Thoracic aorta (tissue), 2 donors: ENCODE results near the gene PPP1R12B. TPM values are rescaled to one million over a fixed set of nuclear protein-coding genes. Genes with fewer than 3 reads are reported as not detected.

Source experiments
- ATAC-seq: fragments of 150-250 bp; one replicate; pipeline ENCODE4 v1.8.0; 2017; ENCODE audit warnings: low read depth; ENCODE audit not compliant: insufficient number of reproducible peaks, low FRiP score
- DNase-seq: peaks from one replicate; pipeline ENCODE4 v3.0.0-alpha.2; 2020; ENCODE audit warnings: low spot score
- H3K27ac ChIP-seq, 2 donors: fragments of 200-600 bp; sonication (generic); 1 replicate in 1 of 2; 2 replicates in 1 of 2; pipeline ENCODE4 v1.5.1; 2016; ENCODE audit warnings: mild to moderate bottlenecking in 2 of 2, moderate library complexity in 2 of 2
- H3K27me3 ChIP-seq: fragments of 200-600 bp; sonication (generic); replicated peaks from 2 replicates; pipeline ENCODE4 v1.6.0; 2016; ENCODE audit warnings: mild to moderate bottlenecking; ENCODE audit not compliant: insufficient read depth
- H3K36me3 ChIP-seq: fragments of 200-600 bp; sonication (generic); one replicate; pipeline ENCODE4 v1.5.1; 2016
- H3K4me1 ChIP-seq, 2 donors: fragments of 200-600 bp; sonication (generic); 1 replicate in 1 of 2; 2 replicates in 1 of 2; pipeline versions ENCODE4 v1.5.1 to v1.6.0; 2016; ENCODE audit warnings: low read depth in 2 of 2, mild to moderate bottlenecking in 1 of 2; ENCODE audit not compliant: control insufficient read depth in 1 of 2
- H3K4me3 ChIP-seq: fragments of 200-600 bp; sonication (generic); 2 replicates; pipeline ENCODE4 v1.5.1; 2016; ENCODE audit warnings: mild to moderate bottlenecking
- H3K9me3 ChIP-seq: fragments of 200-600 bp; sonication (generic); 2 replicates; pipeline ENCODE4 v1.5.1; 2016
- total RNA-seq, 2 donors: library from RNA; depleted of rRNA; stranded (reverse); fragments of >200 nt; gene quantifications; one replicate each; pipeline versions ENCODE4 v1.1.0 to v1.2.3, GENCODE V29; 2016
- TF ChIP-seq, protein P1 (sequence below): fragments of 200-600 bp; sonication (generic); IDR thresholded peaks from one replicate; pipeline ENCODE4 v1.5.1; 2019; ENCODE audit warnings: antibody characterized with exemption

PPP1R12B gene, protein sequence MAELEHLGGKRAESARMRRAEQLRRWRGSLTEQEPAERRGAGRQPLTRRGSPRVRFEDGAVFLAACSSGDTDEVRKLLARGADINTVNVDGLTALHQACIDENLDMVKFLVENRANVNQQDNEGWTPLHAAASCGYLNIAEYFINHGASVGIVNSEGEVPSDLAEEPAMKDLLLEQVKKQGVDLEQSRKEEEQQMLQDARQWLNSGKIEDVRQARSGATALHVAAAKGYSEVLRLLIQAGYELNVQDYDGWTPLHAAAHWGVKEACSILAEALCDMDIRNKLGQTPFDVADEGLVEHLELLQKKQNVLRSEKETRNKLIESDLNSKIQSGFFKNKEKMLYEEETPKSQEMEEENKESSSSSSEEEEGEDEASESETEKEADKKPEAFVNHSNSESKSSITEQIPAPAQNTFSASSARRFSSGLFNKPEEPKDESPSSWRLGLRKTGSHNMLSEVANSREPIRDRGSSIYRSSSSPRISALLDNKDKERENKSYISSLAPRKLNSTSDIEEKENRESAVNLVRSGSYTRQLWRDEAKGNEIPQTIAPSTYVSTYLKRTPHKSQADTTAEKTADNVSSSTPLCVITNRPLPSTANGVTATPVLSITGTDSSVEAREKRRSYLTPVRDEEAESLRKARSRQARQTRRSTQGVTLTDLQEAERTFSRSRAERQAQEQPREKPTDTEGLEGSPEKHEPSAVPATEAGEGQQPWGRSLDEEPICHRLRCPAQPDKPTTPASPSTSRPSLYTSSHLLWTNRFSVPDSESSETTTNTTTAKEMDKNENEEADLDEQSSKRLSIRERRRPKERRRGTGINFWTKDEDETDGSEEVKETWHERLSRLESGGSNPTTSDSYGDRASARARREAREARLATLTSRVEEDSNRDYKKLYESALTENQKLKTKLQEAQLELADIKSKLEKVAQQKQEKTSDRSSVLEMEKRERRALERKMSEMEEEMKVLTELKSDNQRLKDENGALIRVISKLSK
- total RNA-seq = 100 to 1,000 TPM; 573 to 677 TPM

DNA sequence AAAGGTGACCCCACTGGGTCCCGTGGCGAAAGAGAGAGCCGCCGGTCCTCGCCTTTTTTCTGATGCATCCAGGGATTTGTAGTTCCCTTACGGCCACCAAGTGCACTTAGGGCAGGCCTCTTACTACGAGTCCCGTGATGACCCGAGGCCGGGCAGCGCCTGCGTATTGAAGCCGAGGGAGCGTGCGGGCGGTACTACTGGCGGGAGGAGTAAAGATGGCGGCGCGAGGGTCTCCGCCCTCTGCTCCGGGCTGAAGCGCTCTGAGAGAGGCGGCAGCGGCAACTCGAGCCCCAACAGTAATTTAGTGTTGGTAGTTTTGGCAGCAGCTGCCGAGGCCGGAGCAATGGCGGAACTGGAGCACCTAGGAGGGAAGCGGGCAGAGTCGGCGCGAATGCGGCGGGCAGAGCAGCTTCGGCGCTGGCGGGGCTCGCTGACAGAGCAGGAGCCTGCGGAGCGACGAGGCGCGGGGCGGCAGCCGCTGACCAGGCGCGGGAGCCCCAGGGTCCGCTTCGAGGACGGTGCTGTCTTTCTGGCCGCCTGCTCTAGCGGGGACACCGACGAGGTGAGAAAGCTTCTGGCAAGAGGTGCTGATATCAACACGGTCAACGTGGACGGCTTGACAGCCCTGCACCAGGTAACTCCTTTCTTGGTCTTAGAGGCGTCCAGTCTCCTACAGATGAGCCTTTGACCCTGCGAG is at the start of gene PPP1R12B:
Gene PPP1R12B, plus strand, starts transcription at position 191 of the 697 bp plus-strand sequence. Its CDS starts 153 bp downstream, at position 344.
- no peaks in the 10 kb centered on the region for H3K36me3 ChIP-seq
- DNase-seq (peak; percentile 98), ATAC-seq (peak; percentile 99)
- peak within 1 kb of the TSS; percentile 86 for H3K4me3 ChIP-seq
- no peaks in the 10 kb centered on the region for H3K27me3 ChIP-seq
- H3K27ac ChIP-seq = peak within 1 kb of the TSS; percentile 78 to 79
- H3K4me1 ChIP-seq = peaks cover 10 to 17% of the 10 kb centered on the region in 2 donors
- TF ChIP-seq, protein P1, sequence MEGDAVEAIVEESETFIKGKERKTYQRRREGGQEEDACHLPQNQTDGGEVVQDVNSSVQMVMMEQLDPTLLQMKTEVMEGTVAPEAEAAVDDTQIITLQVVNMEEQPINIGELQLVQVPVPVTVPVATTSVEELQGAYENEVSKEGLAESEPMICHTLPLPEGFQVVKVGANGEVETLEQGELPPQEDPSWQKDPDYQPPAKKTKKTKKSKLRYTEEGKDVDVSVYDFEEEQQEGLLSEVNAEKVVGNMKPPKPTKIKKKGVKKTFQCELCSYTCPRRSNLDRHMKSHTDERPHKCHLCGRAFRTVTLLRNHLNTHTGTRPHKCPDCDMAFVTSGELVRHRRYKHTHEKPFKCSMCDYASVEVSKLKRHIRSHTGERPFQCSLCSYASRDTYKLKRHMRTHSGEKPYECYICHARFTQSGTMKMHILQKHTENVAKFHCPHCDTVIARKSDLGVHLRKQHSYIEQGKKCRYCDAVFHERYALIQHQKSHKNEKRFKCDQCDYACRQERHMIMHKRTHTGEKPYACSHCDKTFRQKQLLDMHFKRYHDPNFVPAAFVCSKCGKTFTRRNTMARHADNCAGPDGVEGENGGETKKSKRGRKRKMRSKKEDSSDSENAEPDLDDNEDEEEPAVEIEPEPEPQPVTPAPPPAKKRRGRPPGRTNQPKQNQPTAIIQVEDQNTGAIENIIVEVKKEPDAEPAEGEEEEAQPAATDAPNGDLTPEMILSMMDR = no peak
- no peaks in the 10 kb centered on the region for H3K9me3 ChIP-seq

DNA sequence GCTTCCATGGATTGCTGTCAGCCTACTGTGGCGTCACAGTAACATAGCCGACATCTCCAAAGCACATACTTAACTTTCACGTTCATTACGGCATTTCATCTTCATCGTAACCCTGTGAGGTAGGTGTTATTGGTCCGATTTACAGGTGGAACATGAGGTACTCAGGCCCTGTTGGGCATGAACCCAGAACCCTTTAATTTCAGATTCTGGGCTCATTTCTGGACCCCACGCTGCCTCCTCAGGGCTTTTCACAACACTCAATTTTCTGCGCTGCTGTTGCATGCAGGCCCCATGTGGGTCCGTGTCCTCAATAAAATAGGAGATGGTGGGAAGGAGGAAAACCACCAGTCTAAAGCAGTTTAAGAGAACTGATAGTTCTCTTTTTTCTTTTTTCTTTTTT is 46.3 kb upstream of the PPP1R12B start:
- H3K36me3 ChIP-seq = peaks cover 52% of the 10 kb centered on the region
- TF ChIP-seq, protein P1 = no peak
- ATAC-seq = no peak
- H3K27ac ChIP-seq = no peak overlapping the region
- no peaks in the 10 kb centered on the region for H3K9me3 ChIP-seq
- H3K27me3 ChIP-seq = no peaks in the 10 kb centered on the region
- no peak for DNase-seq
- peaks cover 9 to 26% of the 10 kb centered on the region in 2 donors for H3K4me1 ChIP-seq
- H3K4me3 ChIP-seq = no peak overlapping the region

DNA sequence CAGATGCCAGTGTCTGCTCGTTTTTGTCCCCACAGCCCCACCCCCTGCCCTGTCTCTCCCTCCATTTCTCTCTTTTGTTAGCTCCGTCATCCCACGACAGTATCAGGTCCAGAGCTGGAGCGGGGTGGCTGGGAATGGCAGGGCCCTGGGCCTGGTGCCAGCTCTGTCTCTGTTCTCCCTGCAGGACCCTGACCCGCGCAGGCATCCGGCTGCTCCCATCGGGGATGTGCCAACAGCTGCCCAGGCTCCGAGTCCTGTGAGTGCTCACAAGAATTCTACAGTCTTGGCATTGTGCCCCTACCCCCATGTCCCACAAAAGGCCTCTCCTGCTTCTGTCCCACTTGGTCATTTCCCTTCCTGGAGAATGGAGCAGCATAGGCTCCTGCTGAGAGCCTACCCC is 44.1 kb upstream of the PPP1R12B start:
- no peaks in the 10 kb centered on the region for H3K27me3 ChIP-seq
- DNase-seq = peak; percentile 8
- TF ChIP-seq, protein P1 = no peak
- peaks cover 57% of the 10 kb centered on the region for H3K36me3 ChIP-seq
- no peak overlapping the region for H3K4me3 ChIP-seq
- no peaks in the 10 kb centered on the region for H3K9me3 ChIP-seq
- no peak for ATAC-seq
- H3K4me1 ChIP-seq = peaks cover 9 to 26% of the 10 kb centered on the region in 2 donors
- H3K27ac ChIP-seq = peak overlapping the region; percentile 51 to 81

DNA sequence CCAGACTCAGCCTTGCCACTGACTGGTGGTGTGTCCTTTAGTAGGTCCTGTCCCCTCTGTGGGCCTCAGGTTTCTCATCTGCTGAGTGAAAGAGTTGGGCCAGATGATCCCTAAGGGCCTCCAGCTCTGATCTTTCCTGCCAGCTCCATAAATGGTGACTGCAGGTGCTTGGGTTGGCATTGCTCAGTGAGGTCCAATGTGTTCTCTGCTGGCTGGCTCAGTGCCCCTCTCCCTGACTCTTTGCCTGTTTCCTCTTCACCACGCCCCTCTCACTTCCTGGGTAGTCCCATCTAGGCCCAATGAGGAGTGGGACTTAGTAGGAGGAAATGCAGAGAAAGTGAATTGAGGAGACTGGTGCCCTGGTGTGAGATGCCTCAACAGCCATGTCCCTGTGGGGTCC is 43.3 kb upstream of the PPP1R12B start:
- ATAC-seq (peak; percentile 16), DNase-seq (no peak)
- H3K4me1 ChIP-seq = peaks cover 9 to 26% of the 10 kb centered on the region in 2 donors
- H3K27ac ChIP-seq = peak overlapping the region; percentile 51 to 81
- peaks cover 49% of the 10 kb centered on the region for H3K36me3 ChIP-seq
- no peaks in the 10 kb centered on the region for H3K9me3 ChIP-seq
- H3K4me3 ChIP-seq = no peak overlapping the region
- TF ChIP-seq, protein P1 = no peak
- no peaks in the 10 kb centered on the region for H3K27me3 ChIP-seq
